GM12878 (cell line): ENCODE results near the gene CASS4. TPM values are rescaled to one million over a fixed set of nuclear protein-coding genes. Genes with fewer than 3 reads are reported as not detected.

Experiments
- ATF7 ChIP-seq: fragments of 450-650 bp; IDR thresholded peaks from 2 replicates; pipeline ENCODE4 v1.6.1; 2016; ENCODE audit warnings: low read depth, mild to moderate bottlenecking
- CBX3 ChIP-seq: fragments of 200-600 bp; sonication (generic); IDR thresholded peaks from 2 replicates; pipeline ENCODE4 v1.6.1; 2016; ENCODE audit warnings: low read depth, borderline replicate concordance
- CEBPZ ChIP-seq: fragments of 150-350 bp; IDR thresholded peaks from 2 replicates; pipeline ENCODE4 v1.6.1; 2016; ENCODE audit warnings: low read depth, low read length
- HDAC6 ChIP-seq: fragments of 200-600 bp; sonication (generic); IDR thresholded peaks from one replicate; pipeline ENCODE4 v1.8.0; 2017; ENCODE audit warnings: antibody characterized with exemption; ENCODE audit not compliant: unreplicated experiment
- LARP7 ChIP-seq: fragments of 450-650 bp; IDR thresholded peaks from 2 replicates; pipeline ENCODE4 v1.6.1; 2017; ENCODE audit warnings: mild to moderate bottlenecking
- NFIC ChIP-seq: IDR thresholded peaks from 2 replicates; pipeline ENCODE4 v1.6.1; 2012; ENCODE audit warnings: low read depth, mild to moderate bottlenecking, inconsistent platforms, low read length, moderate library complexity
- ZNF274 ChIP-seq: IDR thresholded peaks from one replicate; pipeline ENCODE4 v1.8.0; 2011; ENCODE audit not compliant: insufficient read length, insufficient read depth
- polyA plus RNA-seq, 11 experiments: library from polyadenylated mRNA; depleted of rRNA in 4 of 11; unstranded in 6 of 11; stranded (reverse) in 5 of 11; fragments of >200 nt; fragmentation: Nextera tagmentation in 4 of 11; fragmentation: Illumina TruSeq in 1 of 11; extraction: Ambion mirVana in 4 of 11; extraction: Trizol in 1 of 11; gene quantifications; 1 replicate in 1 of 11; 2 replicates in 10 of 11; pipeline versions ENCODE4 v1.2.1 to v1.2.3, GENCODE V29; 2011 to 2016; ENCODE audit warnings: inconsistent platforms in 2 of 11, missing spikeins in 2 of 11, low read depth in 1 of 11
- total RNA-seq, 4 experiments: library from RNA; depleted of rRNA in 3 of 4; stranded (reverse); fragments of >200 nt in 3 of 4; fragmentation: Illumina TruSeq in 1 of 4; extraction: Trizol in 1 of 4; gene quantifications; 2 replicates each; pipeline versions ENCODE4 v1.2.1 to v1.2.3, GENCODE V29; 2013 to 2021
- TF ChIP-seq, protein P1 (sequence below): fragments of 450-650 bp; formaldehyde crosslinking; IDR thresholded peaks from 2 replicates; pipeline ENCODE4 v1.4.0; 2022; ENCODE audit warnings: mild to moderate bottlenecking, moderate library complexity

Gene CASS4
- total and polyA plus RNA-seq, 10 of the 15 experiments (the other 5 are each of a cell fraction or from before 2014, with no cell fraction given), result 0.04 to 0.24 (median 0.11) TPM; not detected in 1

DNA sequence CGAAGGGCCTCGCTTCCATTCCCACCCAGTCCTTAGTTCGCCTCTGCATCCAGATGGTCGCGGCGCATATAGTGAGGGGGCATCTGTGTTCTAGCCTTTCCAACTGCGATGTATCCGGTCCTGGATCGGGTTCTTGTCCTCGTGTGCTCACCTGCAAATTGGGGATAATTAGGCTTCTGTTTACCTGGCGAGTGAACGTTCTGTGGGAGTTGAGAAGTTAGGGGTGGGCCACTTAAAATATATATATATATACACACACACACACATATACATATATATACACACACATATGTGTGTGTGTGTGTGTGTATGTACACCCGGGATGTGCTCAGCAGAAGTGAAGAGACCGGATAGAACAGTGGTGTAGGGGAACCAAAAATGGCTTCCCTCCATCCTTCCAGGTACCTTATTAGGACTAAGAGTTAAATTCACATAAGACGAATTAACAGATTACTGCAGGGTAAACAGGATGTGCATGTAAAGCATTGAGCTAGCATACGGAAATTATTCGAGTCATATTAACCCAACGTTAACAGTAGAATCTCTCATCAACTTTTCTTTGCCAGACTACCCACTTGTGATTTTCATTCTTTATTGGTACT, 19.1 kb upstream of the CASS4 start (continued):
- no peak for TF ChIP-seq CEBPZ
- no peak for TF ChIP-seq ZNF274
- no peak for TF ChIP-seq CBX3
- TF ChIP-seq HDAC6, result no peak
- TF ChIP-seq LARP7, result no peak
- no peak for TF ChIP-seq NFIC
- TF ChIP-seq ATF7, result no peak
- TF ChIP-seq, protein P1, sequence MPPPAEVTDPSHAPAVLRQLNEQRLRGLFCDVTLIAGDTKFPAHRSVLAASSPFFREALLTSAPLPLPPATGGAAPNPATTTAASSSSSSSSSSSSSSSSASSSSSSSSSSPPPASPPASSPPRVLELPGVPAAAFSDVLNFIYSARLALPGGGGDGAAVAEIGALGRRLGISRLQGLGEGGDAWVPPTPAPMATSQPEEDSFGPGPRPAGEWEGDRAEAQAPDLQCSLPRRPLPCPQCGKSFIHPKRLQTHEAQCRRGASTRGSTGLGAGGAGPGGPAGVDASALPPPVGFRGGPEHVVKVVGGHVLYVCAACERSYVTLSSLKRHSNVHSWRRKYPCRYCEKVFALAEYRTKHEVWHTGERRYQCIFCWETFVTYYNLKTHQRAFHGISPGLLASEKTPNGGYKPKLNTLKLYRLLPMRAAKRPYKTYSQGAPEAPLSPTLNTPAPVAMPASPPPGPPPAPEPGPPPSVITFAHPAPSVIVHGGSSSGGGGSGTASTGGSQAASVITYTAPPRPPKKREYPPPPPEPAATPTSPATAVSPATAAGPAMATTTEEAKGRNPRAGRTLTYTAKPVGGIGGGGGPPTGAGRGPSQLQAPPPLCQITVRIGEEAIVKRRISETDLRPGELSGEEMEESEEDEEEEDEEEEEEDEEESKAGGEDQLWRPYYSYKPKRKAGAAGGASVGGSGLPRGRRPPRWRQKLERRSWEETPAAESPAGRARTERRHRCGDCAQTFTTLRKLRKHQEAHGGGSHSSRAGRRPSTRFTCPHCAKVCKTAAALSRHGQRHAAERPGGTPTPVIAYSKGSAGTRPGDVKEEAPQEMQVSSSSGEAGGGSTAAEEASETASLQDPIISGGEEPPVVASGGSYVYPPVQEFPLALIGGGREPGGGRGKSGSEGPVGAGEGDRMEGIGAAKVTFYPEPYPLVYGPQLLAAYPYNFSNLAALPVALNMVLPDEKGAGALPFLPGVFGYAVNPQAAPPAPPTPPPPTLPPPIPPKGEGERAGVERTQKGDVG, result no peak
